ENCODE results near the gene DPPA4.
"Not testable (repeated sequence)": the region's sequence is repeated elsewhere in the genome, so short reads cannot be mapped to it uniquely, and the experiment has no call there.

The DPPA4 gene

DNA sequence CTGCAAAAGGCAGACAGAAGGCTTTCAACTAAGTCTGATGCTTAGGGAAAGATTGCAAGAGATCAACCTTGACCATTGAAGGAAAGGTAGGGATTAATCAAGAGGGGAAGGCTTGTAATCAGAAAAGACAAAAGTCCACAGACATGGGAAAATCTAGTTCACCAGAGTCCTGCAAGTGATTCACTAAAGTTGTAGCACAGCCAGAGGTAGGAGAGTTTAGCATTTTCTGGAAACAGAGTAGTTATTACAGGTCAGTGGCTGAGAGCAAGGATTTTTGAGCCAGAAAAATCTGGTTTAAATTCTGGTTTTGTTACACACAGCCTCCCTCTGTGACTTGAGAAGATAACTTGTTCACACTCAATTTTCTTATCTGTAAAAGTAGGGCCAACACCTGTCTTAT lies 35.3 kb upstream of the DPPA4 start:
- TF ChIP-seq, protein P1, sequence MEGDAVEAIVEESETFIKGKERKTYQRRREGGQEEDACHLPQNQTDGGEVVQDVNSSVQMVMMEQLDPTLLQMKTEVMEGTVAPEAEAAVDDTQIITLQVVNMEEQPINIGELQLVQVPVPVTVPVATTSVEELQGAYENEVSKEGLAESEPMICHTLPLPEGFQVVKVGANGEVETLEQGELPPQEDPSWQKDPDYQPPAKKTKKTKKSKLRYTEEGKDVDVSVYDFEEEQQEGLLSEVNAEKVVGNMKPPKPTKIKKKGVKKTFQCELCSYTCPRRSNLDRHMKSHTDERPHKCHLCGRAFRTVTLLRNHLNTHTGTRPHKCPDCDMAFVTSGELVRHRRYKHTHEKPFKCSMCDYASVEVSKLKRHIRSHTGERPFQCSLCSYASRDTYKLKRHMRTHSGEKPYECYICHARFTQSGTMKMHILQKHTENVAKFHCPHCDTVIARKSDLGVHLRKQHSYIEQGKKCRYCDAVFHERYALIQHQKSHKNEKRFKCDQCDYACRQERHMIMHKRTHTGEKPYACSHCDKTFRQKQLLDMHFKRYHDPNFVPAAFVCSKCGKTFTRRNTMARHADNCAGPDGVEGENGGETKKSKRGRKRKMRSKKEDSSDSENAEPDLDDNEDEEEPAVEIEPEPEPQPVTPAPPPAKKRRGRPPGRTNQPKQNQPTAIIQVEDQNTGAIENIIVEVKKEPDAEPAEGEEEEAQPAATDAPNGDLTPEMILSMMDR (IDR thresholded peaks at IDR 0.05; ENCODE audit: low read depth, low read length, missing control alignments), result no peak
- H3K4me3 ChIP-seq (ENCODE audit: low read depth, low read length), result no peak overlapping the region
- DNase-seq (ENCODE audit: low read depth), result no peak

DNA sequence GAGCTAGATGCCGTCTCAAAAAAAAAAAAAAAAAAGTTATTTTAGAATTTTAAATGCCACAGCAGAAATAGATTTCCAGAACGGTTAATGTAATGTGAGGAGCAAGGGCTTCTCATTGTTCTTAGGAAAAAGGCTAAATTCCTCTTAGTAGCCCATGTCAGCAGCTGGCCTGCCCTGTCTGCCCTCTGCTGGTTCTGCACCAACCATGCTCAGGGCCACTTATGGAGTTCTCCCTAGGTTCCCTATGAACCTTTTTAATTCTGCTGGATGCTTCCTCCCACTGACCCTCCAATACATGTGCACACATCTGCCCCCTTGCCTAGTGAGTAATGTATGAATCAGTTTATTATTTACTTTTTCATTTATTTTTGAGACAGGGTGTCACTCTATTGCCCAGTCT lies 32.2 kb upstream of the DPPA4 start:
- no peak for DNase-seq (ENCODE audit: low read depth)
- no peak overlapping the region for H3K4me3 ChIP-seq (ENCODE audit: low read depth, low read length)
- TF ChIP-seq, protein P1 (IDR thresholded peaks at IDR 0.05; ENCODE audit: low read depth, low read length, missing control alignments), result no peak

DNA sequence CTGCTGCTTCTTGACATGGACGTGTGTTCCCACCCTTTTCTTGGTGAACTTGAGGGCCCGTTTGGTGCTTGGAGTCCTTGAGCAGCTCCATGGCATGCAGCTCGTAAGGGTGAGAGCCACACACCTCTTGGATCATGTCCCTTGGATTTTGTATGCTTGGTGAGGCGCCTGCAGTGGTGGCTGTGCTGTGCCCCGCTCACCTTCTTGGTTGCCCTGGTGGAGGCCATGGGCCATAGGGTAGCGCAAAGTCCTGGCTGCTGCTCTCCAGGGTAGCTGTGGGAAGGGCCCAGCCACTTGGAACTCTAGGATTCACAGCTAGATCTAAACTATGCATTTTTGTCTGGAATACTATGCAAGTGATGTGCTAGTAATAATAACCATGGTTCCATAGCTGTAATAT lies 26.7 kb upstream of the DPPA4 start:
- no peak overlapping the region for H3K4me3 ChIP-seq (ENCODE audit: low read depth, low read length)
- TF ChIP-seq, protein P1 (IDR thresholded peaks at IDR 0.05; ENCODE audit: low read depth, low read length, missing control alignments), result no peak
- no peak for DNase-seq (ENCODE audit: low read depth)

DNA sequence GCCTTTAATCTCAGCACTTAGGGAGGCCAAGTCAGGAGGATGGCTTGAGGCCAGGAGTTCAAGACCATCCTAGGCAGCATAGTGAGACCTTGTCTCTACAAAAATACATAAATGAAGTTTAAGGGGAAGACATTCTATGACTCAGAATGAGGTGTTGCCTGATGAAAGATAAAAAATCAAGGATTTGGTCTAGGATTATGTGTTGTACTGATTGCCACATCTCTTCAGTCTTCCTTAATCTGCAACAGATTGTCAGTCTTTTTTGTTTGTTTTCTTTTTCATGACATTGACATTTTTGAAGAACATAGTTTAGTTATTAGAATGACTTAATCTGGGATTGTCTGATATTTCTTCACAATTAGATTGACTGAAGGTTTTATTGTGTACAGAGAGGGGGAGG lies 26.3 kb upstream of the DPPA4 start:
- no peak for DNase-seq (ENCODE audit: low read depth)
- H3K4me3 ChIP-seq (ENCODE audit: low read depth, low read length), result no peak overlapping the region
- TF ChIP-seq, protein P1 (IDR thresholded peaks at IDR 0.05; ENCODE audit: low read depth, low read length, missing control alignments), result no peak

DNA sequence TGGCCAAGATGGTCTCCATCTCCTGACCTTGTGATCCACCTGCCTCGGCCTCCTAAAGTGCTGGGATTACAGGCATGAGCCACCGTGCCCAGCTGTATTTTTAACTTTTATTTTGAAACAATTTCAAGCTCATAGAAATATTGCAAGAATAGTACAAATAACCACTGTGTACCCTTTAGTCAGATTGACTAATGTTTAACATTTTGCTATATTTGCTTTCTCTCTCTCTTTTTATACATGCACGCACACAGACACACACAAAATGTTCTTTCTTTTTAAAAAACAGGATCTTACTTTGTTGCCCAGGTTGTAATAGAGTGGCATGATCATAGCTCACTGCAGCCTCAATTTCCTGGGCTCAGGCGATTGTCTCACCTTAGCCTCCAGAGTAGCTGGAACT lies 25.5 kb upstream of the DPPA4 start:
- TF ChIP-seq, protein P1 (IDR thresholded peaks at IDR 0.05; ENCODE audit: low read depth, low read length, missing control alignments), result no peak
- H3K4me3 ChIP-seq (ENCODE audit: low read depth, low read length), result no peak overlapping the region
- no peak for DNase-seq (ENCODE audit: low read depth)

DNA sequence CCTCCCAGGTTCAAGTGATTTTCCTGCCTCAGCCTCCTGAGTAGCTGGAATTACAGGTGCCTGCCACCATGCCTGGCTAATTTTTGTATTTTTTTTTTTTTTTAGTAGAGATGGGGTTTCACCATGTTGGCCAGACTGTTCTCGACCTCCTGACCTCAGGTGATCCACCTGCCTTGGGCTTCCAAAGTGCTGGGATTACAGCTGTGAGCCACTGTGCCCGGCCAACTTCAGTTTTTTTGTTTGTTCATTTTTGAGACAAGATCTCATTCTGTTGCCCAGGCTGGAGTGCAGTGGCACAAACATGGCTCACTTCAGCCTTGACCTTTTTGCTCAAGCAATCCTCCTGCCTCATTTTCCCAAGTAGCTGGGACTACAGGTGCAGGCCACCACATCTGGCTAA lies 21.5 kb upstream of the DPPA4 start:
- H3K4me3 ChIP-seq (ENCODE audit: low read depth, low read length); DNase-seq (ENCODE audit: low read depth): not testable (repeated sequence)

DNA sequence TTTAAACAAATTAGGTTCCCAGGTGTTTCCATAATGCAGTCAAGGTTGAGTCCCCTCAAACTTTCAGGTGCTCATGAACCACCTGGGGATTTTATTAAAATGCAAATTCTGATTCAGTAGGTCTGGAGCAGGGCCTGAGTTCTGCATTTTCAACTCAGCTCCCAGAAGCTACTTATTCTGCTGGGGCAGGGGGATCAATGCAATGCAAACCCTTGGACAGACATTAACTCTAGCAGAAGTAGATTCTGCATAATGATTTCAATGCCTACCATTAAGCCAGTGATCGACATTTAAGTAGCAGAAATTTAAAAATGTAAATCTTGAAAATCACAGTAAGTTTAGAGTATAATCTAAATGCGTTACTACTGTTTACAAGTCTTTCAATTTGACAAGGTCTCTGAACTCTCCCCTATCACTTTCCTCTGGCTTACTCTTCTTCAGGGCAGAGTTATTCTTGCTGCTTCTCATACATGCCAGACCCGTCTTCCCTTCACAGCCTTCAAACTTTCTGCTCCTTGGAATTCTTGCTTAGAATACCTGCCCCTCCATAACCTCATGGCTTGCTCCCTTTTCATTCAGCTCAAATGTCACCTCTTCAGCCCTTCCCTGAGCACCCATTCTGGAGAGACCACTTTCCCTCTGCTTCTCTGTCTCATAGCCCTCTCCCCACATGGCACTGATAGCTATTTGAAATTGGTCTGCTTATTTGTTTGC lies 19.3 kb upstream of the DPPA4 start:
- TF ChIP-seq, protein P1 (IDR thresholded peaks at IDR 0.05; ENCODE audit: low read depth, low read length, missing control alignments), result no peak
- H3K4me3 ChIP-seq (ENCODE audit: low read depth, low read length), result no peak overlapping the region
- no peak for DNase-seq (ENCODE audit: low read depth)
